Measurements from ENCODE around the gene ZNF605. TPM values are rescaled to one million over a fixed set of nuclear protein-coding genes. Genes with fewer than 3 reads are reported as not detected.

ZNF605 gene
- polyA plus RNA-seq, 1 donor from 2014 or later, result 22.6 TPM

DNA sequence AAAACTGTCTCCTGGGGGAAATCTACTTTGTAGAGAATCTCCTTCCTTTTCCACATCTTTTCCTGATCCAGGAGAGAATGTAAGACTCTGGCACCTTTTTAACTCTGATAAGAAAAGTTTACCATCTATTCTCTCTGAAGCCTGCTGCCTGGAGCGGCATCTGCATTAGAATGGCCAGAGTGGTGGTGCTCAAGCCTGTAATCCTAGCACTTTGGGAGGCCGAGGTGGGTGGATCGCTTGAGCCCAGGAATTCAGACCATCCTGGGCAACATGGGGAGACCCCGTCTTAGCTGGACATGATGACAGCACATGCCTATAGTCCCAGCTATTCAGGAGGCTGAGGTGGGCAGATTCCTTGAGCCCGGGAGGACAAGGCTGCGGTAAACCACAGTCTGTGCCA is 67.3 kb downstream of the ZNF605 start:
- Histone ChIP-seq H3K27me3 (ENCODE audit: insufficient read depth, low read depth, low read length) (no peaks in the 10 kb centered on the region), H3K27ac (ENCODE audit: low read length) (no peak overlapping the region), H3K36me3 (ENCODE audit: insufficient read depth, low read length) (peaks cover 10% of the 10 kb centered on the region), H3K9ac (ENCODE audit: low read length) (no peak overlapping the region), H3K9me3 (ENCODE audit: low read length) (no peaks in the 10 kb centered on the region), H3K4me2 (ENCODE audit: low read length) (no peak overlapping the region), H3K4me3 (ENCODE audit: low read length) (peak overlapping the region; percentile 92), H3K9me2 (ENCODE audit: insufficient read depth, low read length) (no peaks in the 10 kb centered on the region), H3K79me2 (replicated peaks; ENCODE audit: insufficient read depth, low read length) (peaks cover 10% of the 10 kb centered on the region), H2AFZ (ENCODE audit: low read depth, low read length) (no peak overlapping the region), H3F3A (ENCODE audit: insufficient read depth, low read length, poor library complexity, severe bottlenecking) (no peaks in the 10 kb centered on the region), H4K20me1 (ENCODE audit: insufficient read depth) (no peaks in the 10 kb centered on the region)
- TF ChIP-seq CTCF (IDR thresholded peaks at IDR 0.05; ENCODE audit: poor library complexity, severe bottlenecking) (no peak), EP300 (conservative IDR thresholded peaks at IDR 0.05; ENCODE audit: poor library complexity, severe bottlenecking) (no peak), TAF1 (IDR thresholded peaks at IDR 0.05; ENCODE audit: low read depth) (no peak), POLR2AphosphoS5 (IDR thresholded peaks at IDR 0.05) (no peak), RAD21 (conservative IDR thresholded peaks at IDR 0.05) (no peak), REST (IDR thresholded peaks at IDR 0.05; ENCODE audit: borderline replicate concordance) (no peak), MXI1 (conservative IDR thresholded peaks at IDR 0.05; ENCODE audit: poor library complexity, severe bottlenecking) (no peak)

GRCh38 chr12:132887513-132888351 is 68.4 kb downstream of the ZNF605 start, which contains the start of gene CHFR:
CHFR (minus strand) TSS chr12:132887605; CDS start chr12:132887328, 277 bp downstream.
- Histone ChIP-seq H4K20me1 (ENCODE audit: insufficient read depth) (no peaks in the 10 kb centered on the region), H3K9ac (ENCODE audit: low read length) (peak within 1 kb of the TSS; percentile 78), H3K9me2 (ENCODE audit: insufficient read depth, low read length) (no peaks in the 10 kb centered on the region), H3K27ac (ENCODE audit: low read length) (peak within 1 kb of the TSS; percentile 82), H2AFZ (ENCODE audit: low read depth, low read length) (peak within 1 kb of the TSS; percentile 98), H3K4me3 (ENCODE audit: low read length) (peak within 1 kb of the TSS; percentile 95), H3K9me3 (ENCODE audit: low read length) (no peaks in the 10 kb centered on the region), H3K4me2 (ENCODE audit: low read length) (peak within 1 kb of the TSS; percentile 69), H3F3A (ENCODE audit: insufficient read depth, low read length, poor library complexity, severe bottlenecking) (no peaks in the 10 kb centered on the region), H3K36me3 (ENCODE audit: insufficient read depth, low read length) (peaks cover 10% of the 10 kb centered on the region), H3K27me3 (ENCODE audit: insufficient read depth, low read depth, low read length) (no peaks in the 10 kb centered on the region), H3K79me2 (replicated peaks; ENCODE audit: insufficient read depth, low read length) (peaks cover 10% of the 10 kb centered on the region)
- TF ChIP-seq POLR2AphosphoS5 (IDR thresholded peaks at IDR 0.05), result peak; percentile 46
- TF ChIP-seq MXI1 (conservative IDR thresholded peaks at IDR 0.05; ENCODE audit: poor library complexity, severe bottlenecking), result peak; percentile 94
- TF ChIP-seq RAD21 (conservative IDR thresholded peaks at IDR 0.05), result peak; percentile 39
- TF ChIP-seq EP300 (conservative IDR thresholded peaks at IDR 0.05; ENCODE audit: poor library complexity, severe bottlenecking), result peak; percentile 25
- no peak for TF ChIP-seq REST (IDR thresholded peaks at IDR 0.05; ENCODE audit: borderline replicate concordance)
- TF ChIP-seq SMC3 (conservative IDR thresholded peaks at IDR 0.05; ENCODE audit: poor library complexity), result peak; percentile 56
- TF ChIP-seq EZH2 (IDR thresholded peaks at IDR 0.05; ENCODE audit: borderline replicate concordance, insufficient read depth, low read length, poor library complexity, severe bottlenecking), result no peak
- TF ChIP-seq CTCF (IDR thresholded peaks at IDR 0.05; ENCODE audit: poor library complexity, severe bottlenecking), result no peak
- TF ChIP-seq TAF1 (IDR thresholded peaks at IDR 0.05; ENCODE audit: low read depth), result no peak
